Neural cell (in vitro differentiated cells): ENCODE data around the gene GGN. TPM values are rescaled to one million over a fixed set of nuclear protein-coding genes. Genes with fewer than 3 reads are reported as not detected.
"Not testable (repeated sequence)": the region's sequence is repeated elsewhere in the genome, so short reads cannot be mapped to it uniquely, and the experiment has no call there.

Source experiments
- H2AFZ ChIP-seq: fragments of 200-600, 300-800 bp; sonication (generic), shearing (Covaris generic); 2 replicates; pipeline ENCODE4 v1.6.0; 2014; ENCODE audit warnings: low read depth, mild to moderate bottlenecking, antibody characterized with exemption, low read length, moderate library complexity
- H3F3A ChIP-seq: fragments of 200-600 bp; shearing (Covaris generic); 2 replicates; pipeline ENCODE4 v1.6.1; 2016; ENCODE audit warnings: mild to moderate bottlenecking, moderate library complexity, mixed read lengths, antibody characterized with exemption, low read length; ENCODE audit not compliant: insufficient read depth, poor library complexity, severe bottlenecking
- H3K27ac ChIP-seq: fragments of 200-600, 300-800 bp; sonication (generic), shearing (Covaris generic); 2 replicates; pipeline ENCODE4 v1.5.1; 2014; ENCODE audit warnings: mild to moderate bottlenecking, low read length, moderate library complexity
- H3K27me3 ChIP-seq: fragments of 300-800, 200-600 bp; sonication (generic), shearing (Covaris generic); 2 replicates; pipeline ENCODE4 v1.6.0; 2014; ENCODE audit warnings: mild to moderate bottlenecking, low read depth, low read length, moderate library complexity; ENCODE audit not compliant: insufficient read depth
- H3K36me3 ChIP-seq: fragments of 300-800, 200-600 bp; sonication (generic), shearing (Covaris generic); 2 replicates; pipeline ENCODE4 v1.5.1; 2014; ENCODE audit warnings: mild to moderate bottlenecking, antibody characterized with exemption, low read length, moderate library complexity; ENCODE audit not compliant: insufficient read depth
- H3K4me2 ChIP-seq: fragments of 300-800, 200-600 bp; sonication (generic), shearing (Covaris generic); 2 replicates; pipeline ENCODE4 v1.6.0; 2014; ENCODE audit warnings: mild to moderate bottlenecking, low read length
- H3K4me3 ChIP-seq: fragments of 300-800, 200-600 bp; sonication (generic), shearing (Covaris generic); 2 replicates; pipeline ENCODE4 v1.5.1; 2014; ENCODE audit warnings: mild to moderate bottlenecking, low read length, moderate library complexity
- H3K79me2 ChIP-seq: fragments of 200-600 bp; shearing (Covaris generic); replicated peaks from 2 replicates; pipeline ENCODE4 v1.6.0; 2014; ENCODE audit warnings: mild to moderate bottlenecking, low read length, moderate library complexity; ENCODE audit not compliant: insufficient read depth
- H3K9ac ChIP-seq: fragments of 300-800, 200-600 bp; sonication (generic), shearing (Covaris generic); 2 replicates; pipeline ENCODE4 v1.6.1; 2016; ENCODE audit warnings: mild to moderate bottlenecking, low read length, mixed read lengths
- H3K9me2 ChIP-seq: fragments of 200-600 bp; shearing (Covaris generic); 2 replicates; pipeline ENCODE4 v1.6.1; 2016; ENCODE audit warnings: mild to moderate bottlenecking, low read length, mixed read lengths; ENCODE audit not compliant: insufficient read depth
- H3K9me3 ChIP-seq: fragments of 200-600, 300-800 bp; sonication (generic), shearing (Covaris generic); 2 replicates; pipeline ENCODE4 v1.6.1; 2016; ENCODE audit warnings: mild to moderate bottlenecking, mixed run types, low read length, moderate library complexity, mixed read lengths
- H4K20me1 ChIP-seq: fragments of 200-600 bp; shearing (Covaris generic); 2 replicates; pipeline ENCODE4 v1.6.1; 2016; ENCODE audit warnings: mild to moderate bottlenecking, mixed run types; ENCODE audit not compliant: insufficient read depth
- CTCF ChIP-seq: fragments of 450-650 bp; IDR thresholded peaks from 2 replicates; pipeline ENCODE4 v1.5.1; 2014; ENCODE audit warnings: antibody characterized with exemption, mild to moderate bottlenecking, moderate library complexity; ENCODE audit not compliant: poor library complexity, severe bottlenecking
- EP300 ChIP-seq: fragments of 450-650 bp; conservative IDR thresholded peaks from 2 replicates; pipeline ENCODE4 v1.6.1; 2014; ENCODE audit warnings: antibody characterized with exemption, mild to moderate bottlenecking, moderate library complexity; ENCODE audit not compliant: poor library complexity, severe bottlenecking
- EZH2 ChIP-seq: fragments of 200-600, 300-800 bp; shearing (Covaris generic), sonication (generic); IDR thresholded peaks from 2 replicates; pipeline ENCODE4 v1.6.1; 2014; ENCODE audit warnings: antibody characterized with exemption, low read length, borderline replicate concordance, mild to moderate bottlenecking; ENCODE audit not compliant: insufficient read depth, poor library complexity, severe bottlenecking
- MXI1 ChIP-seq: fragments of 450-650 bp; conservative IDR thresholded peaks from 2 replicates; pipeline ENCODE4 v1.6.1; 2014; ENCODE audit warnings: antibody characterized with exemption, mild to moderate bottlenecking; ENCODE audit not compliant: poor library complexity, severe bottlenecking
- POLR2AphosphoS5 ChIP-seq: IDR thresholded peaks from 2 replicates; pipeline ENCODE4 v1.6.1; 2012
- RAD21 ChIP-seq: fragments of 450-650 bp; conservative IDR thresholded peaks from 2 replicates; pipeline ENCODE4 v1.6.1; 2014; ENCODE audit warnings: antibody characterized with exemption, mild to moderate bottlenecking, moderate library complexity
- REST ChIP-seq: IDR thresholded peaks from 2 replicates; pipeline ENCODE4 v1.6.1; 2012; ENCODE audit warnings: borderline replicate concordance
- SMC3 ChIP-seq: fragments of 450-650 bp; conservative IDR thresholded peaks from 2 replicates; pipeline ENCODE4 v1.6.1; 2014; ENCODE audit warnings: antibody characterized with exemption, mild to moderate bottlenecking, moderate library complexity; ENCODE audit not compliant: poor library complexity
- TAF1 ChIP-seq: IDR thresholded peaks from 2 replicates; pipeline ENCODE4 v1.6.1; 2012; ENCODE audit warnings: low read depth
- polyA plus RNA-seq: library from polyadenylated mRNA; depleted of rRNA; stranded (reverse); fragments of >200 nt; gene quantifications from 2 replicates; pipeline ENCODE4 v1.2.3, GENCODE V29; 2014

The GGN gene
- polyA plus RNA-seq, 1 donor from 2014 or later: 0.21 TPM

GRCh38 chr19:38429055-38429810 is 41.4 kb upstream of the GGN start (continued):
- TF ChIP-seq MXI1: no peak
- TF ChIP-seq POLR2AphosphoS5: no peak
- no peak for TF ChIP-seq RAD21
- TF ChIP-seq TAF1: no peak
- TF ChIP-seq SMC3: no peak

- H3K27ac ChIP-seq, H4K20me1 ChIP-seq, H3K9me3 ChIP-seq, H3K4me3 ChIP-seq, H3K9me2 ChIP-seq, H3F3A ChIP-seq, H3K9ac ChIP-seq, H3K4me2 ChIP-seq, H3K27me3 ChIP-seq, H3K79me2 ChIP-seq, H2AFZ ChIP-seq, H3K36me3 ChIP-seq: not testable (repeated sequence)
Observed at GRCh38 chr19:38427035-38427677, 39.3 kb upstream of the GGN start.

- Histone ChIP-seq H3K36me3 (no peaks in the 10 kb centered on the region), H3K4me3 (no peak within 1 kb of the TSS), H3K27ac (no peak within 1 kb of the TSS), H4K20me1 (no peaks in the 10 kb centered on the region), H3K9me2 (no peaks in the 10 kb centered on the region), H3K4me2 (no peak within 1 kb of the TSS), H3K27me3 (no peaks in the 10 kb centered on the region), H3K9me3 (no peaks in the 10 kb centered on the region), H3K9ac (no peak within 1 kb of the TSS), H3F3A (no peaks in the 10 kb centered on the region), H2AFZ (no peak within 1 kb of the TSS), H3K79me2 (no peaks in the 10 kb centered on the region)
- no peak for TF ChIP-seq SMC3
- TF ChIP-seq MXI1: no peak
- TF ChIP-seq CTCF: no peak
- TF ChIP-seq REST: no peak
- no peak for TF ChIP-seq EP300
- no peak for TF ChIP-seq POLR2AphosphoS5
- TF ChIP-seq EZH2: no peak
- TF ChIP-seq TAF1: no peak
- no peak for TF ChIP-seq RAD21
Observed at GRCh38 chr19:38425810-38426466, 38.1 kb upstream of the GGN start, which contains the start of gene RASGRP4. Gene RASGRP4, minus strand, starts transcription at chr19:38426219. Its CDS starts 128 bp downstream, at chr19:38426091.
